NCI-H1930 (cell line): ENCODE measurements around the gene CCDC71L.

Source experiments
- DNase-seq, 2 experiments: peaks; one replicate each; lab custom pipeline; 2025; lab: John Stamatoyannopoulos, UW

CCDC71L gene

GRCh38 chr7:106659166-106659962, 1.6 kb downstream of the CCDC71L start:
- DNase-seq = no peak

GRCh38 chr7:106658316-106659165, 2.4 kb downstream of the CCDC71L start:
- DNase-seq = no peak

GRCh38 chr7:106657085-106657991, 3.6 kb downstream of the CCDC71L start:
- DNase-seq = no peak

- no peak for DNase-seq
Measured at GRCh38 chr7:106655703-106656498, 5.1 kb downstream of the CCDC71L start.

GRCh38 chr7:106653488-106653887, 7.5 kb downstream of the CCDC71L start:
- no peak for DNase-seq

- no peak for DNase-seq
Measured at GRCh38 chr7:106652909-106653308, 8.0 kb downstream of the CCDC71L start.

DNA sequence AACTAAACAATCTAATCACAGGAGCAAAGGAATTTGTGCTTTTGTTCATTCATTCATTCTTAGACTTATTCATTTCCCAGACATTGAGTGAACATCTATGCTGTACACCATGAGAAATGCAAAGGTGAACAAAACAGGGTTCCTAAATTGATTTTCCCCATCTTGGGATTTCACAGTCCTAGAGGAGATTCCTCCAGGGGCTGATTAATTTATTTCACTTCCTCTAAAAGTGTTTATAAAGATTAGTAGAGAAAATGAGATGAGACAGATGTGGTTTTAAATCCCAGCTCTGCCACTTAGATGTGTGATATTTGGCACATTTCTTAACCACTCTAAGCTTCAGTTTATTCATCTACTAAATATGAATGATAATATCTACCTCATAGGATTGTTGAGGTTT, 8.9 kb downstream of the CCDC71L start:
- no peak for DNase-seq

GRCh38 chr7:106646256-106646655, 14.7 kb downstream of the CCDC71L start:
- DNase-seq = no peak

GRCh38 chr7:106644999-106645398, 16.0 kb downstream of the CCDC71L start:
- DNase-seq = no peak

GRCh38 chr7:106643216-106644000, 17.6 kb downstream of the CCDC71L start:
- no peak for DNase-seq

GRCh38 chr7:106641416-106641815, 19.5 kb downstream of the CCDC71L start:
- DNase-seq = no peak

DNA sequence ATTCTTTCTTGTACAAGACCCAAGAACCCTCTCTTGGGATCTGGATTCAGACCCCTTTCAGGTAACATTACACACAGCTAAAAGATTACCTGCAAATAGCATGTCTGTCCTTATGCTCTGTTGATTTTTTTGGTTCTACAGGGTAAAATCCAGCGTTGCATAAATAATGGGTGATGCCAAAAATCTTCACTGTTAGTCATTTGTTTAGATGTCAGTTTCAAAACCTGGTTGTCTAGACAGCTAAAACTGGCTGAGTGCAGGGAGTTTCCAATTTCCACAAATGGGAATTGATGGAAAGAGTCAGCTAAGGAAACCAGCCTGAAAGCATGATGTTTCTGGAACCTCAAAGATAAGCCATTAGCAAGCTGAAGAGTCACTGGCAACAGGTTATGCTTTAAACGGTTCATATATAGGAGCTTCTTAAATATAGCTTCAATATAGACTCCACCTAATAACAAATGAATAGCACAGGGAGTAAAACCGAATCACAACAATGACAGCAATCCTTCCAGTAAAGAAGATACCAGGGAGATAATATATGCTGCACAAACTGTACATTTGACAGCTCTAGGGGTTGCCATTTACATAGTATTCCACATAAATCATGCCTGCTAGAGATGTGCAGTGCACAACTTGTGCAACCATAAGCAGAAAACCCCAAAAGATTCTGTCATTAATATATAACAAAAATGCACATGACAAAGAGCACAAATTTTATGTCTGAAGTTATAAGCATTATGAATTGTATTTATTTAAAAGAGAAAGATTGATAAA, 20.4 kb downstream of the CCDC71L start:
- DNase-seq = no peak

DNA sequence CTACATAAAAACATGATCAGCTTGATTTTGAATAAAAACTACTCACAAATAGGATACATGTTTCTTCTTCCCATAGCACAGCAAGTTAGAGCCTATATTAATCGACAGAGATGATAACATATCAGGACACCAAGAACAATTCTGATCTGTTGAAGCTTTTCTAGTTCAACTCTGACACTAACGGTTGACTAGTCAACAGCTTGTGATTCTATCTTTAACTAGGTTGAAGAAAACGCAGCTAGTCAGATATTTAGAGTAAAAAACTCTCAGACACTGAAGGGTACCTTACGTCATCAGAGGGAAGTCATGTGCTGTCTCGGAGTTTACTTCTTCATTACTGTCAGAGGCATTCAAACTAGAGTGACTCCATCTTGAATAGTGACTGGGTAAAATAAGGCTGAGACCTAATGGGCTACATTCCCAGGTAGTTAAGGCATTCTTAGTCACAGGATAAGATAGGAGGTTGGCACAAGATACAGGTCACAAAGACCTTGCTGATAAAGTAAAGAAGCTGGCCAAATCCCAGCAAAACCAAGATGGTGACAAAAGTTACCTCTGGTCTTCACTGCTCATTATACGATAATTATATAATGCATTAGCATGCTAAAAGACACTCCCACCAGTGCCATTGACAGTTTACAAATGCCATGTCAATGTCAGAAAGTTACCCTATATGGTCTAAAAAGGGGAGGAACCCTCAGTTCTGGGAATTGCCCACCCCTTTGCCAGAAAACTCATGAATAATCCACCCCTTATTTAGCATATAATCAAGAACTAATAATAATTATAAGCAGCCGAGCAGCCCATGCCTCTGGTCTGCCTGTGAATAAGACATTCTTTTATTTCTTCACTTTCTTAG, 21.3 kb downstream of the CCDC71L start:
- no peak for DNase-seq

DNA sequence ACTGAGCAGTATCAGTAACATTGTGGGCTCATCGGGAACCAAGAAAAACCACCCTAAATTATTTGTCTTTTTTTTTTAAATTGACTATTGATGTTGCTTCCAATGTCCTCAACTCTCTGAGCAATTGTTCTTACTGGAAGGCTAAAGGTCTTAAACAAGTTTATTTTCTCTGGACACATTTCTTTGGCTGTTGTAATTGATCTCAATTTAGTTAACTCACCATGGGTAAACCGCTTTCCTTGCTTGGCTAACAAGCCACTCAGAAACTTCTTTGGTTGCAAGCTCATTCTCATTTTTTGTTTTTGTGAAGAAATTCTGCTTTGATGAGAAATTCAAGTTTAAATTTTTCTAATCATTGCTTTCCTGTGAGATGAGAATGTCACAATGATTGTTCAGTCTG, 25.5 kb downstream of the CCDC71L start:
- DNase-seq = no peak

GRCh38 chr7:106634958-106635357, 26.0 kb downstream of the CCDC71L start:
- no peak for DNase-seq

- no peak for DNase-seq
Measured at GRCh38 chr7:106630648-106631047, 30.3 kb downstream of the CCDC71L start.

- no peak for DNase-seq
Measured at GRCh38 chr7:106629516-106629915, 31.4 kb downstream of the CCDC71L start.

DNA sequence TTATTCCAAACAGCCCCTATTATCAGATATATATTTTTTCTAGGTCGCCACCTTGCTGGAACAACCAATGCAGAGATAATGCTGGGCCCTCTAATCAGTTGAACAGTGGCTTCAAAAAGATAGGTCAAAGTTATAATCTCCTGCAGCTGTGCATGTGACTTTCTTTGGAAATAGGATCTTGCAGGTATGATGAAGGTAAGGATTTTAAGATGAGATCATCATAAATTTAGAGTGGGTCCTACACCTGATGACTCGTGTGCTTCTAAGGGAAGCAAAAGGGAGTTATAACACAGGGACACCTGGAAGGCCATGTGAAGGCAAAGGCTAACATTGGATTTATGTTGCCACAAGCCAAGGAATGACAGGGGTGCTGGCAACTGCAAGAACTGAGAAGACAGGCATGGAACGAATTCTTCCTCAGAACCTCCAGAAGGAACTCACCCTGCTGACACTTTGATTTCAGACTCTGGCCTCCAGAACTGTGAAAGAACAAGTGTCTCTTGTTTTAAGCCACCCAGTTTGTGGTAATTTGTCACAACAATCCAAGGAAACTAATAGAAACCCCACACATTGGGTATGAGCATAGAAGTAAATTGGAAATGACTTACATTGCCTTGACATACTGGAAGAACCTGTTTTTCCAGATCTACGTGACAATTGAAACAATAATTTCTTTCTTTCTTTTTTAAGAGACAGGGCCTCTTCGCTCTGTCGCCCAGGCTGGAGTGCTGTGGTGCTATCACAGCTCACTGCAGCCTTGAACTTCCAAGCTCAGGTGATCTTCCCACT, 34.4 kb downstream of the CCDC71L start:
- no peak for DNase-seq
